Measurements from ENCODE around the gene ARMC2.

DNA sequence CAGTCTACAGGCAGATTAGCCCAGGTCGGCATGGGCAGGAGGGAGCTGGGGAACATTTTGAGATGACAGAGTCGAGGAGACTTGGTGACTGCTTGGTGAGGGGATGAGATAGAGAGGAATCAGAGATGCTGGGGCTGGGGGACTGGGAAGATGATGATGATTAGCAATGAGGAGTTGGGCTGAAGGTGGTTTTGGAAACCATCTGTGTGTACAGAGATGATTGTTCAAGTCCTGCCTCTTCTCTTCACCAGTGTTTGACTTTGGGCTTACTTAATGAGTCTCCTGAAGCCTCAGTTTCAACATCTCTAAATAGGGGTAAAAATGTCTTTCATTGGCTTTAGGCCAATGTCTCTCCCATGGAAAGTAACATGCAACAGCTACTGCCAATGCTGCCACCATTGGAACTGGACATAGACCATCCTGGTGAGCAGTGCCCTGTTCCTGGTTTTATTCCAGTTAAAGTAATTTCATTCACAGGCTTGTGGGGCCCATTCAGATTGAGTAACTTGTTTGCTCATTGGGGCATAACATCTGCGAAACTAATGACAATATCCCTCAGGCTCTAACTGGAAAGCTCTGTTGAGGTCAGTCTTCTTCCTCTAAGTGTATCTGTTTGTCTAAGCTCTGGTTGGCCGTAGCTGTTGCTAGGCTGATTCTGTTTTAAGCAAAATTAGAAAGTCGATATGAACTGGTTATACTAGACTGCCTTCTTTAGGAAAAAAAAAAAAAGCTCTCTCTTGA, 99.1 kb downstream of the ARMC2 start:
- TF ChIP-seq, protein P1, sequence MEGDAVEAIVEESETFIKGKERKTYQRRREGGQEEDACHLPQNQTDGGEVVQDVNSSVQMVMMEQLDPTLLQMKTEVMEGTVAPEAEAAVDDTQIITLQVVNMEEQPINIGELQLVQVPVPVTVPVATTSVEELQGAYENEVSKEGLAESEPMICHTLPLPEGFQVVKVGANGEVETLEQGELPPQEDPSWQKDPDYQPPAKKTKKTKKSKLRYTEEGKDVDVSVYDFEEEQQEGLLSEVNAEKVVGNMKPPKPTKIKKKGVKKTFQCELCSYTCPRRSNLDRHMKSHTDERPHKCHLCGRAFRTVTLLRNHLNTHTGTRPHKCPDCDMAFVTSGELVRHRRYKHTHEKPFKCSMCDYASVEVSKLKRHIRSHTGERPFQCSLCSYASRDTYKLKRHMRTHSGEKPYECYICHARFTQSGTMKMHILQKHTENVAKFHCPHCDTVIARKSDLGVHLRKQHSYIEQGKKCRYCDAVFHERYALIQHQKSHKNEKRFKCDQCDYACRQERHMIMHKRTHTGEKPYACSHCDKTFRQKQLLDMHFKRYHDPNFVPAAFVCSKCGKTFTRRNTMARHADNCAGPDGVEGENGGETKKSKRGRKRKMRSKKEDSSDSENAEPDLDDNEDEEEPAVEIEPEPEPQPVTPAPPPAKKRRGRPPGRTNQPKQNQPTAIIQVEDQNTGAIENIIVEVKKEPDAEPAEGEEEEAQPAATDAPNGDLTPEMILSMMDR (conservative IDR thresholded peaks at IDR 0.05; ENCODE audit: low read depth, low read length) = no peak
- TF ChIP-seq POLR2A (IDR thresholded peaks at IDR 0.05; ENCODE audit: low read depth, low read length) (no peak), MAFK (IDR thresholded peaks at IDR 0.05; ENCODE audit: low read depth, low read length) (no peak), NFE2L2 (IDR thresholded peaks at IDR 0.05; ENCODE audit: low read depth, low read length) (no peak), CHD1 (IDR thresholded peaks at IDR 0.05; ENCODE audit: low read depth, low read length) (no peak), RAD21 (IDR thresholded peaks at IDR 0.05; ENCODE audit: low read length) (no peak)
